WTC11 (cell line): Measurements from ENCODE around the gene EMP1. TPM values are rescaled to one million over a fixed set of nuclear protein-coding genes. Genes with fewer than 3 reads are reported as not detected.

Experiments
- ATAC-seq: fragments of 200-7000 bp; cut with Tn5 transposase; 2 replicates; pipeline ENCODE4 v1.10.0; 2021; ENCODE audit warnings: mild to moderate bottlenecking, moderate library complexity
- CTCF ChIA-PET: fragments of 300-600 bp; sonication (Branson Sonifier 250); formaldehyde crosslinking; loops from one replicate; lab custom pipeline; 2021; ENCODE audit warnings: antibody characterized with exemption; lab: Charles Lee
- POLR2A ChIA-PET: fragments of 350-600 bp; sonication (Branson Sonifier 250); formaldehyde crosslinking; loops from one replicate; lab custom pipeline; 2021; ENCODE audit warnings: antibody characterized with exemption; lab: Charles Lee
- DNase-seq: peaks from one replicate; pipeline ENCODE4 v3.0.0; 2021; ENCODE audit warnings: low spot score
- H3K27ac Mint-ChIP-seq: 2 replicates; pipeline ENCODE4 v1.8.0; 2021; ENCODE audit warnings: mixed read lengths
- H3K27me3 Mint-ChIP-seq: 2 replicates; pipeline ENCODE4 v1.8.0; 2021; ENCODE audit warnings: low read depth, mild to moderate bottlenecking, moderate library complexity, mixed read lengths
- H3K36me3 Mint-ChIP-seq: 2 replicates; pipeline ENCODE4 v1.8.0; 2021; ENCODE audit warnings: mixed read lengths
- H3K4me1 Mint-ChIP-seq: 2 replicates; pipeline ENCODE4 v1.8.0; 2022; ENCODE audit warnings: mixed read lengths
- H3K4me3 Mint-ChIP-seq: 2 replicates; pipeline ENCODE4 v1.8.0; 2021; ENCODE audit warnings: mild to moderate bottlenecking, moderate library complexity, mixed read lengths
- H3K9me3 Mint-ChIP-seq: 2 replicates; pipeline ENCODE4 v1.8.0; 2021; ENCODE audit warnings: mixed read lengths
- AR ChIP-seq: fragments of 250-450 bp; sonication (Bioruptor Pico); IDR thresholded peaks from 2 replicates; pipeline ENCODE4 v1.9.0; 2021; ENCODE audit warnings: mild to moderate bottlenecking
- ARID4B ChIP-seq: sonication (generic); formaldehyde crosslinking; IDR thresholded peaks from 2 replicates; pipeline ENCODE4 v1.8.0; 2023; ENCODE audit warnings: missing genetic modification reagents, mild to moderate bottlenecking, borderline replicate concordance
- CDX4 ChIP-seq: fragments of 250-450 bp; sonication (Bioruptor Pico); IDR thresholded peaks from 2 replicates; pipeline ENCODE4 v1.9.0; 2021; ENCODE audit warnings: moderate library complexity, mild to moderate bottlenecking, inconsistent platforms, borderline replicate concordance
- ERG ChIP-seq: fragments of 250-450 bp; sonication (Bioruptor Pico); IDR thresholded peaks from 2 replicates; pipeline ENCODE4 v1.8.0; 2021; ENCODE audit warnings: mild to moderate bottlenecking
- FOXK1 ChIP-seq: sonication (generic); formaldehyde crosslinking; IDR thresholded peaks from 2 replicates; pipeline ENCODE4 v1.8.0; 2022; ENCODE audit warnings: mild to moderate bottlenecking, moderate library complexity, missing genetic modification reagents
- GABPB1 ChIP-seq: sonication (generic); formaldehyde crosslinking; IDR thresholded peaks from 2 replicates; pipeline ENCODE4 v1.8.1; 2023; ENCODE audit warnings: mild to moderate bottlenecking, missing genetic modification reagents
- GRHL2 ChIP-seq: fragments of 250-450 bp; sonication (Bioruptor Pico); IDR thresholded peaks from 2 replicates; pipeline ENCODE4 v1.8.0; 2022; ENCODE audit warnings: mild to moderate bottlenecking, moderate library complexity; ENCODE audit not compliant: insufficient replicate concordance, severe bottlenecking
- JAZF1 ChIP-seq: fragments of 250-450 bp; sonication (Bioruptor Pico); IDR thresholded peaks from 2 replicates; pipeline ENCODE4 v1.9.0; 2021; ENCODE audit warnings: moderate library complexity, mild to moderate bottlenecking, inconsistent platforms
- JUN ChIP-seq: sonication (generic); formaldehyde crosslinking; IDR thresholded peaks from 2 replicates; pipeline ENCODE4 v1.8.0; 2023; ENCODE audit warnings: mild to moderate bottlenecking, missing genetic modification reagents
- KAT7 ChIP-seq: sonication (generic); formaldehyde crosslinking; IDR thresholded peaks from 2 replicates; pipeline ENCODE4 v1.8.1; 2023; ENCODE audit warnings: missing genetic modification reagents, mild to moderate bottlenecking, borderline replicate concordance
- TEAD1 ChIP-seq: sonication (generic); formaldehyde crosslinking; IDR thresholded peaks from 2 replicates; pipeline ENCODE4 v1.8.0; 2022; ENCODE audit warnings: mild to moderate bottlenecking, missing genetic modification reagents
- USF2 ChIP-seq: sonication (generic); formaldehyde crosslinking; IDR thresholded peaks from 2 replicates; pipeline ENCODE4 v1.8.1; 2023; ENCODE audit warnings: mild to moderate bottlenecking, missing genetic modification reagents, moderate library complexity
- ZNF317 ChIP-seq: sonication (generic); formaldehyde crosslinking; IDR thresholded peaks from 2 replicates; pipeline ENCODE4 v1.8.1; 2023; ENCODE audit warnings: low read depth, mild to moderate bottlenecking, moderate library complexity, missing genetic modification reagents, borderline replicate concordance
- ZNF425 ChIP-seq: fragments of 250-450 bp; sonication (Bioruptor Pico); conservative IDR thresholded peaks from 2 replicates; pipeline ENCODE4 v1.9.0; 2021; ENCODE audit warnings: mild to moderate bottlenecking
- total RNA-seq: library from RNA; stranded (reverse); gene quantifications from 3 replicates; pipeline ENCODE4 v1.2.3, GENCODE V29; 2021
- TF ChIP-seq, protein P1 (sequence below): sonication (generic); formaldehyde crosslinking; IDR thresholded peaks from 2 replicates; pipeline ENCODE4 v1.8.1; 2022; ENCODE audit warnings: low read depth, mild to moderate bottlenecking, moderate library complexity, missing genetic modification reagents, borderline replicate concordance
- TF ChIP-seq, protein P2 (sequence below): sonication (generic); formaldehyde crosslinking; IDR thresholded peaks from 2 replicates; pipeline ENCODE4 v1.8.1; 2023; ENCODE audit warnings: mild to moderate bottlenecking, missing genetic modification reagents
- TF ChIP-seq, protein P3 (sequence below): sonication (generic); formaldehyde crosslinking; IDR thresholded peaks from 2 replicates; pipeline ENCODE4 v1.8.0; 2022; ENCODE audit warnings: mild to moderate bottlenecking, missing genetic modification reagents

Gene EMP1
- total RNA-seq, 1 experiment from 2014 or later: 1.4 TPM

DNA sequence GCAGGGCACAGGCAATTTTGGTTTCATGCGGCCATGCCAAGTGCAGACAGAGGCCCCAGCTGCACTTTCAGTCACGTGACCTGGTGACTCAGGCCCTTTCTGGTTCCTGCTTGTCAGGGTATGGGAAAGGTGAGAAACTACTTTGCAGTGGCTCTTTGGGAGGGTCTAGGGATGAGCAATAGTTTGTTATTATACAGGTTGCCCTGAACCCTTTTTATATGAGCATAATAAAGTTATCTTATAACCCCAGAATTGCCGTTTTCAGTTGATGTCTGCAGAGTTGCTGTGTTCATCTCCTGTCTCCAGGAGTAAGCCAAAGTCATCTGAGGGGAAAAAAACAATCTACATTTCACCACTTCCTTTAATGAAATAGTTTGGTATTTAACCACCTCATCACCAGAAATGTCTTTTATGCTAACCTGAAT, 30.9 kb upstream of the EMP1 start:
- no peaks in the 10 kb centered on the region for H3K36me3 Mint-ChIP-seq
- CTCF ChIA-PET: no interaction called here
- peaks cover 9% of the 10 kb centered on the region for H3K9me3 Mint-ChIP-seq

DNA sequence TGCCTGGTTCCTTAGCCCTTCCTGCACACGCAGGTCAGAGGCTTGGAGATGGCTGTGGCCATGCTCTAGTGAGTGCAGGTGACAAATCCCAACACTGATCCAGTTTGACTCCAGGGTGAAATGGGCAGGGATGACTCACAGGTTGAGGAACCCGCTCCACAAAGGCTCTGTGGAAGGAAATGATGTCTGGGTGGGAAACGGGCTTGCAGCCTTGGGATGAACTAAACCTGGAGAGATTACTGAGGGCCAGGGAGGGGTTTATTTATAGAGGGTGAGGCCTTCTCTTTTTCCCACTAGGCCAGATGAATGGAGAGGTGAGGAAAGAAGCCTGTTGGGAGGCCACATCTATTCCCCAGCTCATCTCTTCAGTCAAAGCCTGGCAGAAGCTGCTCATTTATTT, 29.3 kb upstream of the EMP1 start:
- CTCF ChIA-PET: no interaction called here
- POLR2A ChIA-PET: no interaction called here
- no peak for DNase-seq
- Mint-ChIP-seq H3K4me3 (no peak overlapping the region), H3K4me1 (peaks cover 13% of the 10 kb centered on the region), H3K9me3 (peaks cover 9% of the 10 kb centered on the region), H3K27me3 (no peaks in the 10 kb centered on the region), H3K27ac (no peak overlapping the region), H3K36me3 (no peaks in the 10 kb centered on the region)
- no peak for ATAC-seq
- TF ChIP-seq ARID4B (CRISPR knock-in tag): no peak
- no peak for TF ChIP-seq ERG (CRISPR knock-in tag)
- TF ChIP-seq, protein P1, sequence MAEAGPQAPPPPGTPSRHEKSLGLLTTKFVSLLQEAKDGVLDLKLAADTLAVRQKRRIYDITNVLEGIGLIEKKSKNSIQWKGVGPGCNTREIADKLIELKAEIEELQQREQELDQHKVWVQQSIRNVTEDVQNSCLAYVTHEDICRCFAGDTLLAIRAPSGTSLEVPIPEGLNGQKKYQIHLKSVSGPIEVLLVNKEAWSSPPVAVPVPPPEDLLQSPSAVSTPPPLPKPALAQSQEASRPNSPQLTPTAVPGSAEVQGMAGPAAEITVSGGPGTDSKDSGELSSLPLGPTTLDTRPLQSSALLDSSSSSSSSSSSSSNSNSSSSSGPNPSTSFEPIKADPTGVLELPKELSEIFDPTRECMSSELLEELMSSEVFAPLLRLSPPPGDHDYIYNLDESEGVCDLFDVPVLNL (CRISPR knock-in tag): no peak
- TF ChIP-seq ZNF317: no peak
- no peak for TF ChIP-seq JAZF1
- TF ChIP-seq AR (CRISPR knock-in tag): no peak

More for the DNA sequence above, 30.9 kb upstream of the EMP1 start:
- POLR2A ChIA-PET: no interaction called here
- TF ChIP-seq GABPB1 (CRISPR knock-in tag) (no peak), KAT7 (CRISPR knock-in tag) (no peak), ZNF425 (CRISPR knock-in tag) (no peak), USF2 (CRISPR knock-in tag) (peak; percentile 55), FOXK1 (CRISPR knock-in tag) (no peak), GRHL2 (no peak), CDX4 (CRISPR knock-in tag) (no peak), TEAD1 (no peak), JUN (CRISPR knock-in tag) (no peak)
- TF ChIP-seq, protein P2, sequence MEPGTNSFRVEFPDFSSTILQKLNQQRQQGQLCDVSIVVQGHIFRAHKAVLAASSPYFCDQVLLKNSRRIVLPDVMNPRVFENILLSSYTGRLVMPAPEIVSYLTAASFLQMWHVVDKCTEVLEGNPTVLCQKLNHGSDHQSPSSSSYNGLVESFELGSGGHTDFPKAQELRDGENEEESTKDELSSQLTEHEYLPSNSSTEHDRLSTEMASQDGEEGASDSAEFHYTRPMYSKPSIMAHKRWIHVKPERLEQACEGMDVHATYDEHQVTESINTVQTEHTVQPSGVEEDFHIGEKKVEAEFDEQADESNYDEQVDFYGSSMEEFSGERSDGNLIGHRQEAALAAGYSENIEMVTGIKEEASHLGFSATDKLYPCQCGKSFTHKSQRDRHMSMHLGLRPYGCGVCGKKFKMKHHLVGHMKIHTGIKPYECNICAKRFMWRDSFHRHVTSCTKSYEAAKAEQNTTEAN (CRISPR knock-in tag): no peak
- TF ChIP-seq, protein P3, sequence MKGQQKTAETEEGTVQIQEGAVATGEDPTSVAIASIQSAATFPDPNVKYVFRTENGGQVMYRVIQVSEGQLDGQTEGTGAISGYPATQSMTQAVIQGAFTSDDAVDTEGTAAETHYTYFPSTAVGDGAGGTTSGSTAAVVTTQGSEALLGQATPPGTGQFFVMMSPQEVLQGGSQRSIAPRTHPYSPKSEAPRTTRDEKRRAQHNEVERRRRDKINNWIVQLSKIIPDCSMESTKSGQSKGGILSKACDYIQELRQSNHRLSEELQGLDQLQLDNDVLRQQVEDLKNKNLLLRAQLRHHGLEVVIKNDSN (CRISPR knock-in tag): peak; percentile 52; the same call in 1 of the 2 replicates
- Mint-ChIP-seq H3K27ac (no peak overlapping the region), H3K27me3 (no peaks in the 10 kb centered on the region), H3K4me3 (no peak overlapping the region), H3K4me1 (peaks cover 2% of the 10 kb centered on the region; the same call in 1 of the 2 replicates)
- DNase-seq (no peak), ATAC-seq (peak; percentile 26; the same call in 1 of the 2 replicates)
